ENCODE results near the gene RRP15.

Gene RRP15

GRCh38 chr1:218382261-218382660 is 97.2 kb downstream of the RRP15 start:
- H3K4me1 Mint-ChIP-seq (ENCODE audit: low read depth in 2 of 2): peaks cover 5 to 6% of the 10 kb centered on the region in 2 donors

GRCh38 chr1:218383051-218383450 is 98.0 kb downstream of the RRP15 start:
- no peaks in the 10 kb centered on the region for H3K9me3 Mint-ChIP-seq
- H3K4me1 Mint-ChIP-seq (ENCODE audit: low read depth in 2 of 2): no peaks in the 10 kb centered on the region
- ATAC-seq (replicated peaks) (no peak), DNase-seq (no peak)
- H3K27ac Mint-ChIP-seq: no peak overlapping the region
- peaks cover 34 to 67% of the 10 kb centered on the region in 2 donors for H3K27me3 Mint-ChIP-seq
- H3K4me3 Mint-ChIP-seq: no peak overlapping the region
- H3K36me3 Mint-ChIP-seq (ENCODE audit: insufficient read depth): no peaks in the 10 kb centered on the region

More at GRCh38 chr1:218382261-218382660, 97.2 kb downstream of the RRP15 start:
- no peaks in the 10 kb centered on the region for H3K9me3 Mint-ChIP-seq
- no peak overlapping the region for H3K4me3 Mint-ChIP-seq
- H3K36me3 Mint-ChIP-seq (ENCODE audit: insufficient read depth): peaks cover 3% of the 10 kb centered on the region
- DNase-seq (no peak), ATAC-seq (replicated peaks) (no peak)
- H3K27ac Mint-ChIP-seq: no peak overlapping the region
- H3K27me3 Mint-ChIP-seq: peaks cover 34 to 64% of the 10 kb centered on the region in 2 donors

- H3K27ac Mint-ChIP-seq: no peak overlapping the region
- no peak for ATAC-seq (replicated peaks)
- no peaks in the 10 kb centered on the region for H3K36me3 Mint-ChIP-seq (ENCODE audit: insufficient read depth)
- no peak overlapping the region for H3K4me3 Mint-ChIP-seq
- no peak for DNase-seq
- H3K4me1 Mint-ChIP-seq (ENCODE audit: low read depth in 2 of 2): no peaks in the 10 kb centered on the region
- peaks cover 34 to 73% of the 10 kb centered on the region in 2 donors for H3K27me3 Mint-ChIP-seq
- no peaks in the 10 kb centered on the region for H3K9me3 Mint-ChIP-seq
Observed at GRCh38 chr1:218383681-218384080, 98.6 kb downstream of the RRP15 start.

- Mint-ChIP-seq H3K27me3 (peaks cover 30 to 72% of the 10 kb centered on the region in 2 donors), H3K4me3 (no peak overlapping the region), H3K27ac (no peak overlapping the region), H3K36me3 (ENCODE audit: insufficient read depth) (no peaks in the 10 kb centered on the region), H3K4me1 (ENCODE audit: low read depth in 2 of 2) (no peaks in the 10 kb centered on the region), H3K9me3 (no peaks in the 10 kb centered on the region)
- no peak for ATAC-seq (replicated peaks)
- no peak for DNase-seq
Observed at GRCh38 chr1:218384581-218384993, 99.5 kb downstream of the RRP15 start.

Data from effector memory CD8-positive, alpha-beta T cell (primary cell).